Panc1 (cell line): ENCODE measurements around the gene AGTR1.

ENCODE experiments used
- CTCF ChIP-seq: fragments of 450-650 bp; IDR thresholded peaks from 2 replicates; pipeline ENCODE4 v1.5.1; 2017; ENCODE audit warnings: mild to moderate bottlenecking
- POLR2AphosphoS5 ChIP-seq: IDR thresholded peaks from 2 replicates; pipeline ENCODE4 v1.6.1; 2012; ENCODE audit warnings: mild to moderate bottlenecking, low read depth, low read length, moderate library complexity
- REST ChIP-seq, 2 experiments: IDR thresholded peaks; 2 replicates each; pipeline ENCODE4 v1.6.1; 2011 to 2012; ENCODE audit warnings: low read depth in 2 of 2, control low read depth in 1 of 2, low read length in 1 of 2, mild to moderate bottlenecking in 1 of 2, moderate library complexity in 1 of 2; ENCODE audit not compliant: insufficient read depth in 1 of 2
- SIN3A ChIP-seq: IDR thresholded peaks from 2 replicates; pipeline ENCODE4 v1.6.1; 2012; ENCODE audit warnings: low read depth, mild to moderate bottlenecking, low read length, moderate library complexity, borderline replicate concordance; ENCODE audit not compliant: insufficient read depth
- TCF7L2 ChIP-seq: IDR thresholded peaks from 2 replicates; pipeline ENCODE4 v1.6.1; 2011; ENCODE audit warnings: mild to moderate bottlenecking, low read depth, low read length, inconsistent platforms

GRCh38 chr3:148772361-148772760, 74.7 kb downstream of the AGTR1 start:
- TF ChIP-seq CTCF, result no peak
- no peak for TF ChIP-seq SIN3A
- no peak for TF ChIP-seq POLR2AphosphoS5
- no peak for TF ChIP-seq REST (IDR thresholded peaks at IDR 0.05; ENCODE audit: insufficient read depth in 1 of 2, low read depth in 2 of 2, low read length in 1 of 2)
- no peak for TF ChIP-seq TCF7L2
